ENCODE data around the gene SLC22A8. TPM values are rescaled to one million over a fixed set of nuclear protein-coding genes. Genes with fewer than 3 reads are reported as not detected.

SLC22A8 gene
- total RNA-seq, 2 donors from 2014 or later: 0.11 TPM; not detected in 1

- no peaks in the 10 kb centered on the region for H3K36me3 ChIP-seq
- no peaks in the 10 kb centered on the region for H3K9me3 ChIP-seq
- intact Hi-C loops (cut with DNase I): no loop called here
- WGBS: 38% methylated on average over 1 of the region's 1 CpG
- no peak overlapping the region for H3K27ac ChIP-seq
- TF ChIP-seq CTCF (IDR thresholded peaks at IDR 0.05) (no peak), POLR2A (IDR thresholded peaks at IDR 0.05) (no peak), POLR2AphosphoS5 (IDR thresholded peaks at IDR 0.05) (no peak)
- no peaks in the 10 kb centered on the region for H3K27me3 ChIP-seq (replicated peaks; ENCODE audit: insufficient read depth)
- H3K4me3 ChIP-seq: no peak overlapping the region
- DNase-seq (ENCODE audit: low spot score): no peak
- H3K4me1 ChIP-seq (replicated peaks): no peaks in the 10 kb centered on the region
Measured at GRCh38 chr11:62996271-62996670, 19.4 kb downstream of the SLC22A8 start.

DNA sequence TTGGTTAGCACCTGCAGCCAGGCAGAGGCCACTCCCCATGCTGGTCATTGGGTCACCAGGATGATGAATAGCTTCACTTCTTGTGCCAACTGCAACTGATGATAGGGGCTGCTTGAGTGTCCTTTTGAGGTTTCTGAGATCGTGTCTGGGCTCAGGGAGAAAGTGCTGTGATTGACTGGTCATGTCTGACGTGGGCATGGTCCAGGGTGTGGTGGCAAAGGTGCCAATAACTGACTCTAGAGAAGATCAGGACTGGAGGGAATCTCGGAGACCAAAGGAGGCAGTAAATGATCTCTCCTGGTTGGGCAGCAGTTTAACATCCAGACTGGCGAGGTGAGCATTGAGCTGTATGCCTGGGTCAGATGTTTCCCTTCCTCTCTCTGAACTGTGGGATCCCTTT lies 20.9 kb downstream of the SLC22A8 start:
- Histone ChIP-seq H3K27ac (no peak overlapping the region), H3K4me1 (replicated peaks) (no peaks in the 10 kb centered on the region), H3K36me3 (no peaks in the 10 kb centered on the region), H3K4me3 (no peak overlapping the region), H3K27me3 (replicated peaks; ENCODE audit: insufficient read depth) (no peaks in the 10 kb centered on the region), H3K9me3 (no peaks in the 10 kb centered on the region)
- intact Hi-C loops (cut with DNase I): no loop called here
- WGBS: 83% methylated on average over 4 of the region's 4 CpGs
- TF ChIP-seq POLR2A (IDR thresholded peaks at IDR 0.05) (no peak), CTCF (IDR thresholded peaks at IDR 0.05) (no peak), POLR2AphosphoS5 (IDR thresholded peaks at IDR 0.05) (no peak)
- DNase-seq (ENCODE audit: low spot score): no peak

GRCh38 chr11:62988276-62988675 lies 27.4 kb downstream of the SLC22A8 start:
- intact Hi-C loops (cut with DNase I): no loop called here
- Histone ChIP-seq H3K4me1 (replicated peaks) (no peaks in the 10 kb centered on the region), H3K36me3 (no peaks in the 10 kb centered on the region), H3K4me3 (no peak overlapping the region), H3K27ac (no peak overlapping the region), H3K9me3 (no peaks in the 10 kb centered on the region), H3K27me3 (replicated peaks; ENCODE audit: insufficient read depth) (no peaks in the 10 kb centered on the region)
- DNase-seq (ENCODE audit: low spot score): no peak
- TF ChIP-seq POLR2AphosphoS5 (IDR thresholded peaks at IDR 0.05) (no peak), CTCF (IDR thresholded peaks at IDR 0.05) (no peak), POLR2A (IDR thresholded peaks at IDR 0.05) (no peak)
- WGBS: 76% methylated on average over 5 of the region's 5 CpGs

DNA sequence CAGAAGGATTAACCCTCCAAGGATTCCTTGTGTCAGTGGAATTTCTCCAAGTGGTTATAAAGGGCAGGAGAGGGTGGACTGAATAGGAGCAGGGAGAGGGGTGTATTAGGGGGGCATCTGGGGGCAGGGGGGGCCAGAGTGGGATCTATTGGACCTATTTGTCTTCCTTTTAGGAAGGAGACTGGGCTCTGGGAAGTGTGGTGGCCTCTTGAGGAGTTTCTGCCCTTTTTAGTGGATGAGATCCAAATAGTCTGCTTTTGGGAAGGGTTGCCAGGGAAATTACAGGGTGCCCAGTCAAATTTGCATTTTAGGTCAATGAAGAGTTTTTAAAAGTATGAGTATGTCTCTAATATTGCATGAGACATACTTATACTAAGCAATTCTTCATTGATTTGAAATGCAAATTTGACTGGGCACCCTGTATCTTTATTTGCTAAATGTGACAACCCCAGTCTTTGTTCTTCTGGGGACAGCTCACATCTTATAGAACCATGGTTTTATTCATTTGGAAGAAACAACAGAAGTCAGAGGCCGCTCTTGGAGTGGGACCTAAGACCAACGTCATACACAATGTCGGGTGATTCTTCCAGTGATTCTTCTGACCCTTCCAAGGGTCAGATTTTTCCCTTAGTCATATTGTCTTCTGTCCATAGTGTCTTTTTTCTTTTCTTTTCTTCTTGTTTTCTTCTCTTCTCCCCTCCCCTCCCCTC lies 30.4 kb downstream of the SLC22A8 start:
- TF ChIP-seq CTCF (IDR thresholded peaks at IDR 0.05) (no peak), POLR2A (IDR thresholded peaks at IDR 0.05) (no peak), POLR2AphosphoS5 (IDR thresholded peaks at IDR 0.05) (no peak)
- Histone ChIP-seq H3K9me3 (no peaks in the 10 kb centered on the region), H3K4me3 (no peak overlapping the region), H3K27ac (no peak overlapping the region), H3K27me3 (replicated peaks; ENCODE audit: insufficient read depth) (no peaks in the 10 kb centered on the region), H3K36me3 (no peaks in the 10 kb centered on the region), H3K4me1 (replicated peaks) (no peaks in the 10 kb centered on the region)
- 81% methylated on average over 3 of the region's 3 CpGs for WGBS
- no peak for DNase-seq (ENCODE audit: low spot score)
- intact Hi-C loops (cut with DNase I): no loop called here

GRCh38 chr11:62984451-62984991 lies 31.1 kb downstream of the SLC22A8 start, which contains the start of gene SLC22A6:
Gene SLC22A6, minus strand, starts transcription at chr11:62984967. Its CDS starts 277 bp downstream, at chr11:62984690.
- Histone ChIP-seq H3K4me1 (replicated peaks) (no peaks in the 10 kb centered on the region), H3K27ac (no peak within 1 kb of the TSS), H3K4me3 (no peak within 1 kb of the TSS), H3K27me3 (replicated peaks; ENCODE audit: insufficient read depth) (no peaks in the 10 kb centered on the region), H3K36me3 (no peaks in the 10 kb centered on the region), H3K9me3 (no peaks in the 10 kb centered on the region)
- intact Hi-C loops (cut with DNase I): no loop called here
- TF ChIP-seq CTCF (IDR thresholded peaks at IDR 0.05) (no peak), POLR2AphosphoS5 (IDR thresholded peaks at IDR 0.05) (no peak), POLR2A (IDR thresholded peaks at IDR 0.05) (no peak)
- no peak for DNase-seq (ENCODE audit: low spot score)
- WGBS: 69% methylated on average over 14 of the region's 14 CpGs

Measured in prostate gland (tissue), 2 donors.